ENCODE data around the gene DHRS12. TPM values are rescaled to one million over a fixed set of nuclear protein-coding genes. Genes with fewer than 3 reads are reported as not detected.

DHRS12 gene
- total RNA-seq, 1 experiment from 2014 or later: 5.9 TPM

DNA sequence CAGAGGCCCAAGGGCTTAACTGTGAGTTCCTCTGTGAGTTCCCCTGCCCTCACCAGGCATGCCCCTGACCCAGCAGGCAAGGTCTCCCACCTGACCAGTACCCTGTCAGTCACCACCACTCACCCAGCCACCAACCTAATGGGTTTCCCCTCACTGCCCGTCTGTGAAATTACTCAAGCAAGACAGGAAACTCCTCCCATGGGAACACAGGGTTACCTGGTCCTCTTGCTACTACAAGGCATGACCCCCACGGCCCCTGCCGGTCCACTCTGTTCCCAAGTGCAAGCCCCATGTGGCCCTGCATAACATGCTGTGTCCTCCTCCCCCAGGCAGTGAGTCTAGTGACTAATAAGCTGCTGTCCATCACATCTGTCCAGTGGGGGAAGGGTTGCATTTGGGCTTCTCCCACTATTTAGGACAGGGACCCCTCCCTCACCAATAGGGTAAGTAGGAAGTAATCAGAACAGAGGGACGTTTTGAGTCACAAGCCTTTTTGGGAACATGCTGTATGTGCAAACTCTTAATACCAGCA is 8.0 kb upstream of the DHRS12 start:
- no peak for DNase-seq (ENCODE audit: extremely low read depth, low read depth)

DNA sequence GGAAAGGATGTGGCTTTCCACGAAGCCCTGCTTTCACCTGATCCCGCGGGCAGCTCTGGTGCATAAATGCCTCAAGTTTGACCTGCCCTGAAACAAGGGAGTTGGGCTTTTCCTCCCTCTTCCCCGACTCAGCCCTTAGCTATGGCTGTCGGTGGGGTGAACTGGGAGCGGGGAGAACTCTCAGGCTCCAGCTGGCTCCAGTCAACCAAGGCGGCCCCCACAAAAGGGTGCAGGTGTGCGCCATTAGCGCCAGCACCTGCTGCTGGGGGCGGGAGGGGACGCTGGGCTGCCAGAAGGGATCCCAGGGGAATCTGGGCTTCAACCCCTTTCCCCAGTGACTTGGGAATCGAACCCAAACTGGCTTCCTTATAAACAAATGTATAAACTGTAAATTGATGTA is 7.1 kb upstream of the DHRS12 start:
- no peak for DNase-seq (ENCODE audit: extremely low read depth, low read depth)

DNA sequence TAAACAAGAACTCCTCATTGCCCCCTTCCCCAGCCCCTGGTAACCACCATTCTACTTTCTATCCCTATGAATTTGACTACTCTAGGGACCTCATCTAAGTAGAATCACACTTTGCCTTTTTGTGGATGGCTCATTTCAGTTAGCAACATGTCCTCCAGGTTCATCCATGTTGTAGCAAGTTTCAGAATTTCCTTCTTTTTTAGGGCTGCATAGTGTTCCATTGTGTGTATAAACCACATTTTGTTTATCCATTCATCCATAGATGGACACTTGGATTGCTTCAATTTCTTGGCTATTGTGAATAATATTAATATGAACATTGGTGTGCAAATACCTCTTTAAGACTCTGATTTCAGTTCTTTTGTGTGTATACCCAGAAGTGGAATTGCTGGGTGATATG is 4.8 kb upstream of the DHRS12 start:
- DNase-seq (ENCODE audit: extremely low read depth, low read depth): no peak

DNA sequence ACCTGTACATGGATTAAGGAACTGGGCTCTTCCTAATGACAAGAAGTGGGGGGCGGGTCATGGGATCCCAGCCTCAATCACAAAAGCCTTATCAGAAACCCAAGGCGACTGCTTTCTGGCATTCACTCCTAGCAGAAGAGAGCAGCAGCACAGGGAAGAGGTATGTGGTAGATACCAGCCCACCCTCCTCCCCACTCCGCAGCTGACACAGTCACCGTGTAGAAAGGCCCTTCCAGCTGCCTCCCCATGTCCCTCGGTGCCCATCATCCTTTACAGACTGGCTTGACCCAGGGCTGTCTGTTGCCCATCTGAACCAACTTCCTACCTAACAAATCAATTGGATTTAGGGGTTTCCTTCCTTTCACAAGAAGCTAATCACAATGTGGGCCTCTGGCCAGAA is 3.1 kb upstream of the DHRS12 start:
- DNase-seq (ENCODE audit: extremely low read depth, low read depth): no peak

DNA sequence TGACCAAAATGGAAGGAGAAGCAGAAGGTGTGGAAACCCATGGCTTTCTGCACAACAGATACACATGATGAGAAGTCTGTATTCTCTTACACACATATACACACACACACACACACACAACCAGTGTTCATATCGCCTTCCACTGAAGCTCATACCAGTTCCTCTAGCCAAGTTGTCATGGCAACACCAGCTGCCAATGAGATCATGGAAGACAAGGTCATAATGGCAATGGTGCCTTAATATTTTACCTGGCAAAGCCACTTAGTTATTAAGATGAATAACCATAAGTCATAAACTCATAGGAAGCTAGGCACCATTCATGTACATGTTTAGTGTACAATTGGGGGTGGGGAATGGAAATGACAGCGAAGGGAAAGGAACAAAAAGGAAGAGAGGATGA is 2.6 kb upstream of the DHRS12 start:
- DNase-seq (ENCODE audit: extremely low read depth, low read depth): no peak

DNA sequence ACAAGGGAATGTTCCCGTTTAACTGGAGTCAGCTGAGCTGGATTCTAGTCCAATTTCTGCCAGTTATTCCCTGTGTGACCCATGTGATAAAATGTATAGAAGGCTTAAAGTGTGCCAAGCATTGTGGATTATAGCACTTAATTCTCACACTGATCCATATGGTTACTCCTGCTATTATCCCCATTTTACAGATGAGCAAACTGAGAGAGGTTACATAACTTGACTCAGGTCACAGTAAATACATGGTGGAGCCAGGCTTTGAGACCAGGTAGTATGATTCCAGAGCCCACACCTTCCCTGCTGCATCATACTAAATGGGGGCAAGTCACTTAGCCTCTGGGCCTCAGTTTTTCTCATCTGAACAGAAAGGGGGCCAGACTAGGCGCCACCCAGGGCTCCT is 2.0 kb upstream of the DHRS12 start:
- no peak for DNase-seq (ENCODE audit: extremely low read depth, low read depth)

DNA sequence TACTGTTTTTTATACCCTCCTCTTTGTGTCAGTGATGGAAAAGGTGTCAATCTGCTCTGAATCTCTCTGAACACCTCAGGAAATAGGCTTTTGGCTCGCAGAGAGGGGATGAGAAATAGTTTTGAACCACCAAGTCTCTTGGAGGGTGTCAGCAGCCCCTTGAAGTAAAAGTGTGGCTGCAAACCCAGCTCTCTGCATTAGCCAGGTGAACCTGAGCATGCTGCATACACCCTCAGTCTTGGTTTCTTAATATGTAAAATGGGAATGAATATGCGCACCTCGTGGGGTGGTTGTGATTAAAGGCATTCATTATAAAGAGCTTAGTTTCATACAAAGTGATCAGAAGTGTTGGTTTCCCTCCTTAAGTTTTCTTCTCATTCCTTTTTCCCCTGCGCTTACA is 1.4 kb upstream of the DHRS12 start:
- DNase-seq (ENCODE audit: extremely low read depth, low read depth): no peak

DNA sequence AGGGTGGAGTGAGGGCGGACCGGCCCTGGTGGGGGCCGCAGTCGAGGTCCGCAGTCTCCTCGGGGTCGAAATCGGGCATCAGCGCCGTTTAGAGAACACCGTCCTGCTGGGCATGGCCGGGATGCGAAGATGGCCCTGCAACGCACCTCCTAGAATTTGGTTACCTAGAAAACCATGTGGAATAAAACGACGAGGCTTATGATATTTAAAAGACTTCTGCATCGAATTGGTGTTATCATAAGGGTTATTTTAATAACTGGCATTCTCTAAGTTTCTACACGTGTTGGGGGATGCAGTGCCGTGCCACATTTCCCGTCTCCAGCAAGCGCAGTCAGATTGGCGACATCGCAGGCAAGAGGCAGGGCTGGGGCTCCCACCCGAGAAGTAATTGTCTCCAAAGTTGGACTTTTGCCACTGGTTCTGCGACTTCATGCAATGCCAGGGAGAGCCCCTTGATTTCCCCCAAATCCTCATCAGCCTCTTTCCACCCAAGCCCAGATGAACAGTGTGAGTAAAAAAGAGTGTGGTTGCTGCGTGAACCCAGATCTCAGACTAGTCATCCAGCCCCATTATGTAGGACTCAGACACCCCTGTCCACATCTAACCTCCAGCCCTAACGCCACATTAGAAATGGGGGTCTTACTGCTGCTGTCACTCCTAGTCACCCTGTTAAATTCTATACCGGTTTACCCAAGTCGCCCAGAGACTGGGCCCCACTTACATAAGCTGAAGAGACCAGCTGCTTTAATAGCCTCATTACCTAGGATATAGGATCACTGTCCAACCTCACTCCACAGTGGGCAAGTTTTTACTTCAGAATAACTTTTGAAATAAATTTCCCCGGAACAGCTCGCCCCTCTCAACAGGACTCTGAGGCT is 571 bp upstream of the DHRS12 start:
- no peak for DNase-seq (ENCODE audit: extremely low read depth, low read depth)

DNA sequence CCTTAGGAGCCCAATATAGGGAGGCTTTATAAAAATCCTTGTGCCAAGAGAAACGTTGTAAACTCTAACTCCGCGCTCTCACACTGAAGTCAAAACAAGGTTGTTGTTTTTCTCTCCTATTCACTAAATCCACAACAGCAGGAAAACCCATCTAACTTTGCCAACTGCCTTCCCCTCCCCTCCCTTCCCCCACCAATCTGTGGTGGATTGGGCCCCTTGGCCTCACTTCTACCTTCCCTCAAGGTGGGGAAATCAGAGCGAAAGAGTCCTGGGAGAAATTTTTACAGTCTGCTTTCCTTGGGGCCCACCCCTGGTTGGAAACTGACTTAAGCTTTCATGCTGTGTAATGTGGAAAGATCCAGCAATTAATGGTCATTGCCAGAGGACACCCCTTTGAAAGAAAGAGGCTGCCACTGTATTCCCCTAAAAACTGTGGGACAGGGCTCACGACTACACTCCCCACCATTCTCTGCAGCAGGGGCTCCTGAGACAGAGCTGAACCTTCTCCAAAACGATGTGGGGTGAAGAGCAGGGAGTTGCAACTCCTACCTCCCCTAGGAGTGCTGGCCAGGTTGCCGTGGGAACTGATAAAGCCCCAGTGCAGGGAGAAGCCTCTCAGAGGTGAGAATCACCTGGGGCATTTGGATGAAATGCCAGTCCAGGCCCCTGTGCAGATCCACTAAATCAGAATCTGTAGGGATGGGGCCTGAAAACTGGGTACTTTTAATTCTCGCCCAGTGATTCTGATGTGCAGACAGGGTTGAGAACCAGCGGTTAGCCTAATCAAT is 1.1 kb downstream of the DHRS12 start:
- DNase-seq (ENCODE audit: extremely low read depth, low read depth): no peak

DNA sequence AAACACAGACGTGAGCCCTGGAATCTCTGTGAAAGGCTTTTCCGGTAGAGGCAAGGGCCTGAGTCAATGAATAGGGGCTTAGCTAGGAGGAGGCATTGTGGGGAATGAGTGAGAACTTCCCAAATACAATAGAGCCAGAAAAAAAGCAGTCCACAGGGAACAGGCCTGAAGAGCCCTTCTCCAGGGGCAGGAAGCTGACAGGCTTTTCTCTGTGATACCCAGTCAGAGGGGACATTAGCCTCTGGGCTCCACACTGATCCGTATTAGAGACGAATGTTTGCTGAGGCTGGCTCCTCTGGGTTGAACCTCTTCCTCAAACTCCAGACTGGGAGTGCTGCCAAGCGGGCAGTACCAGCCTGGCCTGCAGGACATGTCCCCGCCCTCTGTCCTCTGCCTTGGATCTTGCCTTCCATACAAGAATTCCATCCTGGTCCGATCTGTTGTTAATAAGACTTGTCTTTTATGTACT is 2.3 kb downstream of the DHRS12 start:
- DNase-seq (ENCODE audit: extremely low read depth, low read depth): no peak

DNA sequence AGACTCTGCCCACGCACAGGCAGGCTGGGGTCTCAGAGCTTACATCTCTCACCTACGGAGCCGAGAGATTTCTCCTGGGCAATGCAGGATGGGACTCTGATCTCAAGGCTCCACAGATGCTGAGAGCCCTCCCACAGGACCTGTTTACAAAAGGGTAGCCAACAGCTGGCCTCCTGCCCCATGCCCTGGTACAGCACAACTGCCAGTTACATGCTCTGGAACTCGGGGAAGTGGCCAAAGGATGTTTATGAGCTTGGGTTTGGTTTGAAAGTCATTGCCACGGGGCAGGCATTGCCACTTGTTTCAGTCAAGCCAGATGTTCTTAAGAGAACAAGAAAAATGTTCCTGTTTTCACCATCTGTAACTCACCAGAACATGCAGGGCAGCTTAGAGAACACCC is 3.5 kb downstream of the DHRS12 start:
- no peak for DNase-seq (ENCODE audit: extremely low read depth, low read depth)

DNA sequence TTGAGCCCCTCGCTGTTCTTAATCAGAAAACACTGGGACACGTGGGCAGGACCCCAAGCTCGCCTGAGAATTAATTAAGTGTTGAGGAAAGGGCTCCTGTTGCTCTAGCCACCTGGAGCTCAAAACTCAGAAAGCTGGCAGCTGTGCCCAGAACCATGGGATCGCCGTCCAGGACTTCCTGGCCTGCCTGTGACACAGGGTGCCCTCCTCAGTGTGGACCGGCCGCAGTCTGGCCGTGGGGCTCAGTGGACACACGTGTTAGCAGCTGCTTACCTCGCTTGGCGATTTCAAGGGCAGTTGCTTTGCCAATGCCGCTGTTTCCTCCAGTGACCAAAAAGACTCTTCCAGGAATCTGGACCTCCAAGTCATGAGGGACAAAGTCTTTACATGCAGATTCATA is 4.7 kb downstream of the DHRS12 start:
- no peak for DNase-seq (ENCODE audit: extremely low read depth, low read depth)

DNA sequence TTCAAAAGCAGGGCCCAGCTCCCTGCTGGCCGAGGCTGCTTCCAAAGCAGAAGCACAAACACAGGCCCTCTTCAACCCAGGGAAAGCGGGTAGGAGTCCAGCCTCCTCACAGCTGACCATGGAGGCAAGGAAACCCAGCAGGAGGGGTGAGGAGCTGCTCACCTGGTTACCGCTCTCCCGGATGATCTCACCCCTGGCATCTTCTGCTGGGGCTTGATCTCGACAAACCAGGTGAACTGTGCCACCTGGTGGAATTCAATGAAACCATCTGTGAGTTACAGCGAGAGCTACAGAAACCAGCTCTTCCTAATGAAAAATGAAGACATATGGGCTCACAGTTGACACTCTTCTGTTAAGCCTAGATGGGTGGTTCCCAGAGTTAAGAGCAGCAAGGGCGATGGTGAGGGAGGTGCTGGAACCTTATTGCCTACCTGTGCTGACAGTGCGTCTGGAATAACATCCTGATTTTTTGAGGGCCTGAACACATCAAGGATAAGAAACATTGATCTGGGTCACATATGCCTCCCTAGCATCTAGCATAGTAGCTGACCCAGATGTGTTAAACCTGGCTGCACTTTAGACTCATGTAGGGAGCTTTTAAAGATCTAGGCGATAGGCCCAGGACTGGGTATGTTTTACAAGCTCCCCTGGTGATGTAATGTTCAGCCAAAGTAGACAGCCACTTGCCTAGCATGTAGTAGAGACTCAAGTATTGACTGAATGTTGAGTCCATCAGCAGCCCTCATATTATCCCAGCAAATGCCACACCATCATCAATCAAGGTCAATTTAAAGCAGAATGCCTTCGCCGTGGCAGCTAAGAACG is 6.1 kb downstream of the DHRS12 start:
- DNase-seq (ENCODE audit: extremely low read depth, low read depth): peak; percentile 49

DNA sequence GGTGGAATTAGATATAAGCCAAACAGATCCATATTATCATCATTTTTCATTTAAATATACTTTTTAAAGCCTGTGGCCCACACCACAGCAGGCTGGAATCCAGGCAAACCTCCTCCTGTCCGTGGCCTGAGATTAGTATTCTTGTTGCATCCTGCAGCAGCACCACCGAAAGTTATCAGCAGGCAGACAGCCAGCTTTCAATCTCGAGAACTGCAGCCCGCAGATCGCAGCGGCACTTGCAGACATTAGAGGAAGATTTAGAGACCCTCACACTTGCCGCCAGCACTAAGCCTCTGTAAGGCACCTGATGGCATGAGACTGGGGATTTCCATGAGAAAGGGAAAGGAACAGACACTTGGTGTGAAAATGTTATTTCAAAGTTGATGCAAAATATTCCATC is 7.4 kb downstream of the DHRS12 start:
- DNase-seq (ENCODE audit: extremely low read depth, low read depth): no peak

DNA sequence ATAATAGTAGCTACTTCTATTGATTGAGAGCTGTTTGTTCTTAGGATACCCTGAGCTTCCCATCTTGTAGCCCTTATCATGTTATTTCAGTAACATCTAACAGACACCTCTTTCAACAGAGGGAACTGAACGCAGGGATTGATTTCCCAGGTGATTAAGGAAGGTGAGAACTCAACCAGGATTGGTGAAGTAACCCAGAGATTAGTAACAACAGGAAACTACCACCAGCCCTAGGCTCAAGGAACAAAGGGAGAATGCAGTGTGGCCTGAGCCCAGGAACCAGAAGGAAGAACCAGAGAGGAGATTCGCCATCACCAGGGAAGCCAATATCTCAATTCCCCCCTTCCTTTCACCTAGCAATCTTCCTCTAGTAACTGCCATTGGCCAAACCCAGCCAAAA is 8.5 kb downstream of the DHRS12 start:
- DNase-seq (ENCODE audit: extremely low read depth, low read depth): no peak

DNA sequence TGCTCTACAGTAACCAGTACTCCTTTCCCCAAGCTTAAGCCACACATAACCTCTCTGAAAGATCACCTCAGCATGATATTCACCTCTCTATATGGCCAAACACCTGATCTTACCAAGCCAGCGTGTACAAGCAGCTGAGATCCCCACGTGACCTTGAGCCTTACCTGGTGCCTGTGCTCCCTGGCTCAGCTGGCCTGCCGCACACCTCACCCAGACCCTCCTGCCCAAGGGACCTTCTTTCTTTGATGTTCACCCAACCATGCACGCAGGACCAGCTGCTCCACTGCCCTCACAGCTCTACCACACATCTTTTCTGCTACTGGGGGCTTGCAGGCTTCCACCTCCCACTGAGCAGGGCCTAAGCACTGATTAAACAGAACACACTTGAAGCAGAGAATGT is 9.0 kb downstream of the DHRS12 start:
- no peak for DNase-seq (ENCODE audit: extremely low read depth, low read depth)

DNA sequence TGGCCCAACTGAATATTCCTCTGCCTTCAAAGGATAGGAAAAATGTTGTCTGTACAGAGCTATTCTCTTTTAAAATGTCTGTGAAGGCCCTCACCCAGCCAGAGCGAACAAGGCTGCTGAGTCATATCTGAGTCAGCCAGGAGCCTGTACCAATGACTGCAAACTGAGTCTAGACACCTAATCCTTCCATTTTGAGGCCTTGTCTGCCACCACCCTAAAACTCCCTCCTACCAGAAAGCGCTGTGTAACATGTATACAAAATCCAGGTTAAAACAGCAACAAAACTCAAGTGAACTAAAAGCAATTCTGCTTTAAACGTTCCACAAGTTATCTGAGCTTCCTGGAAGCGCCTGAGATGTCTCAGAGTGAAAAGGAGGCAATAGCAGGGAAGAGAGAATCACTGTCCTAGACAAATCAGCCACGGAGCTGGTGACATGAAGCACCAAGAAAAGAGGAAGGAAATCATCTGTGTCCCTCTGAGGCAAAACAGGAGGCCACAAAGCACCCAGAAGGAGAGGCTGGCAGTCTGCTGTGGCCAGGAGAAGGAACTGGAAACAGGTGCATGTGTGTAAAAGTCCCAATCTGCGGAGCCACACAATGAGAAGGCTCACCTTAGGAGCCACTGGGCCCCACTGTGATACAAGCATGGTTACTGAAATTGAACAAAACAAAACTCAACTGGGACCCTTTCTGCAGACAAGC is 10.2 kb downstream of the DHRS12 start:
- peak; percentile 42 for DNase-seq (ENCODE audit: extremely low read depth, low read depth)

DNA sequence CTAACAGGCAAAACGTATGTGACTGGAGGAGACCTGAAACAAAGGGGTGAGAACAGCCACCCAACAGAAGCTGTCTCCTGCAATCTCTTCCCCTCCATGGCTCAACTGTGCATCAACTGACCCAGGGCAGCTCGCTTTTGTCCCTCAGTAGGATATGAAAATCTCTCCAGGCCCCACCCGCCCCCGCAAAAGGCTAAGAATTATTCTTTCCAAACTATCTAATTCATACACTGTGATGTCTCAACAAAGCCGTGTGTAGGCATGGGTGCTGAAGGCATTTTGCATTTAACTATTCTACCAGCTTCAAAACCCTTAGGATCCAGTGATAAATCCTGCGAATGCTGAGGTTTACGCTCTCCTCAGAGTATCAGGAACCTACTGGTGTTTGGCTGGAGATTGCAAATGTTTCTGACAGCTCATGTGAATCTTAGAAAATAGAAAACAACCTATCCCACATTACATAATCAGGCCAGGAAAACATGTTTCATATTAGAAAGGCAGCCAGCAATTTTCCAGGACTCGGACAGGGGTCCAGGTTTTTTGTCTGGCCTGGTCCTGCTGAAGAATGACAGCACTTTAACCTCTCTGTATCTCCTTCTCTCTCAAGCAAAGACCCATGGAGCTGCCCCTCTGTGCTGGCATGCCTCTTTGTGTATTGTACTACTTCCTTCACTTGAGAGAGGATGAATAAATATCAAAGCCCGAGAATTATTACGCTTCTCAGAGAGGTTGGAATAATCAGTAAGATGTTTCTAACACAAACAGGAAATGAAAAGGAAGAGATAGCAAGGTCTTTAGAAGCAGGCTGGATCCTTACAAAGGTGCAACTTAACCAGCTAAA is 17.3 kb downstream of the DHRS12 start:
- no peak for DNase-seq (ENCODE audit: extremely low read depth, low read depth)

DNA sequence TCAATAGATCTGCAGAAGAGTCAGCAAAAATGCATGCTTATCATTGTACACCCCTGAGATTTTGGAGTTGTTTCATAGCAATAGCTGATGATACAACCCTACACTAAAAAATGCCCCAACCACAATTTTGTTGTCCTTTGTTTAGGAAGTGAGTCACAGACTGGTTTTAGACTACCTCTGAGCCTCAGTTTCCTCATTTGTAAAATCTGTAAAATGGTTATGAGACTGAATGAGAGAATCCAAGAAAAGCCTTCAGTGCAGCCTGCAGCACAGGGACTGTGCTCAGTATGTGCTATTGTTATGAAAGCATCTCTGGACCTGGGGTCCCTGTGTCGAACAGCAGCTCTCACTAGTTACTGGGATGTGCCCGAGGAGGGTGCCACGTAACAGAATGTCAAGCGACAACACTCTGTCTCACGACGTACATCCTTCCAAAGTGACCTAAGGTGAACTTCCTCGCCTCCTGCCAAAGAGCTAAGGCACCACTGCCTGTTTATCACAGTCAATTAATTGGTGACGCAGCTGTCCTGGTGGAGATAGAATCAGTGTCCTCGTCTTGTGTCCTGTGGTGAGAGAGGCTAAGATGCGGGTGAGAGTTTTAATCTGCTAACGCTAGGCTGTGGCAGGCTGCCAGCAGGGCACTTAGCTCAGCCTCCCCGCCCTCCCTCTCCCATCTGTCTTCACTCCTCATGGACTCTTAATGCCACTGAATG is 18.1 kb downstream of the DHRS12 start:
- no peak for DNase-seq (ENCODE audit: extremely low read depth, low read depth)

Data from NCI-H460 (cell line).